Epithelial cell of proximal tubule (primary cell): Measurements from ENCODE around the gene CLEC18B. TPM values are rescaled to one million over a fixed set of nuclear protein-coding genes. Genes with fewer than 3 reads are reported as not detected.

Source experiments
- DNase-seq: peaks from one replicate; pipeline ENCODE4 v3.0.0-alpha.2; 2011; ENCODE audit warnings: low read depth
- H3K4me3 ChIP-seq: 2 replicates; pipeline ENCODE4 v1.5.1; 2011; ENCODE audit warnings: low read depth, mild to moderate bottlenecking, low read length
- total RNA-seq: library from RNA; depleted of rRNA; stranded (reverse); fragments of >200 nt; gene quantifications from 2 replicates; pipeline ENCODE4 v1.2.3, GENCODE V29; 2015
- TF ChIP-seq, protein P1 (sequence below): conservative IDR thresholded peaks from 2 replicates; pipeline ENCODE4 v1.5.1; 2012; ENCODE audit warnings: low read depth, mild to moderate bottlenecking, low read length

Gene CLEC18B
- 0.43 and 18.7 TPM in 2 replicates for total RNA-seq

GRCh38 chr16:74420612-74421481, at the start of gene CLEC18B:
Gene CLEC18B, minus strand, starts transcription at chr16:74421478. Its CDS starts 208 bp downstream, at chr16:74421270.
- peak within 1 kb of the TSS; percentile 35 for H3K4me3 ChIP-seq
- peak; percentile 12 for DNase-seq

GRCh38 chr16:74469946-74470478, 48.7 kb upstream of the CLEC18B start:
- TF ChIP-seq, protein P1, sequence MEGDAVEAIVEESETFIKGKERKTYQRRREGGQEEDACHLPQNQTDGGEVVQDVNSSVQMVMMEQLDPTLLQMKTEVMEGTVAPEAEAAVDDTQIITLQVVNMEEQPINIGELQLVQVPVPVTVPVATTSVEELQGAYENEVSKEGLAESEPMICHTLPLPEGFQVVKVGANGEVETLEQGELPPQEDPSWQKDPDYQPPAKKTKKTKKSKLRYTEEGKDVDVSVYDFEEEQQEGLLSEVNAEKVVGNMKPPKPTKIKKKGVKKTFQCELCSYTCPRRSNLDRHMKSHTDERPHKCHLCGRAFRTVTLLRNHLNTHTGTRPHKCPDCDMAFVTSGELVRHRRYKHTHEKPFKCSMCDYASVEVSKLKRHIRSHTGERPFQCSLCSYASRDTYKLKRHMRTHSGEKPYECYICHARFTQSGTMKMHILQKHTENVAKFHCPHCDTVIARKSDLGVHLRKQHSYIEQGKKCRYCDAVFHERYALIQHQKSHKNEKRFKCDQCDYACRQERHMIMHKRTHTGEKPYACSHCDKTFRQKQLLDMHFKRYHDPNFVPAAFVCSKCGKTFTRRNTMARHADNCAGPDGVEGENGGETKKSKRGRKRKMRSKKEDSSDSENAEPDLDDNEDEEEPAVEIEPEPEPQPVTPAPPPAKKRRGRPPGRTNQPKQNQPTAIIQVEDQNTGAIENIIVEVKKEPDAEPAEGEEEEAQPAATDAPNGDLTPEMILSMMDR, result no peak
- H3K4me3 ChIP-seq, result no peak overlapping the region
- DNase-seq, result no peak

DNA sequence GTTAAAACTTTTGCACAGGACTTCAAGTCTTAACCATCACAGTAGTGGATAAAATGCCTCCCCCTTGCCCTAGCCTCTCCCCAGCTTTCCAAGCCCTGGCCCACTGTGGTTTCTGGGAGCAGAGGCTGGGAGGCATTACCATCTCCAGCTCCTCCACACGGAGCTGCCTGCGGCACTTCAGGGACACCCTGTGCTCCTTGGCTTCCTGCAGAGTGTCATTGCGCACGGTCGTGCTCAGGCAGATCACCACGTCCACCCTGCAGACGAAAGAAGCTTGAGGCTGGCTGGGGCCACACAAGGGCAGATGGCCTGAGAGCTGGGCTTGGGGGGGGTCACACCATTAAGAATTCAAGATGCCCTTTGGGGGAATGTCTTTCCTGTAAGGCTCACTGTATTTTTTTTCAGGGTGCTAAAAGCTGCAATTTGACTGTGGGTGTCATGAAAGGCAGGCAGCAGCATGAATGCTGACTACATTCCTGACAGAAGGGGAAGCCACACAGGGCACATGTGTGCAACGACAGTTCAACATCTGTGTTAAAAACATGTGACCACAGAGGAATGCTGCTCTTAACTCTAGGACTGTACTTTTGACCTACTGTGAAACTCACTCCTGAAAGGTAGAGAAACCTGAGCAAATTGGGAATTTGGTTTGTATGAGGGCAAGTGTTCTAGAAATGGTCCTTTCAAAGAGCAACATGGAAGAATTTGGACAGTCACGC, 47.7 kb upstream of the CLEC18B start:
- TF ChIP-seq, protein P1, result no peak
- DNase-seq, result no peak

GRCh38 chr16:74466872-74467271, 45.6 kb upstream of the CLEC18B start:
- no peak overlapping the region for H3K4me3 ChIP-seq
- TF ChIP-seq, protein P1, result no peak
- DNase-seq, result no peak

More for the DNA sequence above, 47.7 kb upstream of the CLEC18B start:
- no peak overlapping the region for H3K4me3 ChIP-seq

GRCh38 chr16:74465851-74466685, 44.8 kb upstream of the CLEC18B start:
- no peak for DNase-seq
- TF ChIP-seq, protein P1, result no peak
- H3K4me3 ChIP-seq, result no peak overlapping the region

DNA sequence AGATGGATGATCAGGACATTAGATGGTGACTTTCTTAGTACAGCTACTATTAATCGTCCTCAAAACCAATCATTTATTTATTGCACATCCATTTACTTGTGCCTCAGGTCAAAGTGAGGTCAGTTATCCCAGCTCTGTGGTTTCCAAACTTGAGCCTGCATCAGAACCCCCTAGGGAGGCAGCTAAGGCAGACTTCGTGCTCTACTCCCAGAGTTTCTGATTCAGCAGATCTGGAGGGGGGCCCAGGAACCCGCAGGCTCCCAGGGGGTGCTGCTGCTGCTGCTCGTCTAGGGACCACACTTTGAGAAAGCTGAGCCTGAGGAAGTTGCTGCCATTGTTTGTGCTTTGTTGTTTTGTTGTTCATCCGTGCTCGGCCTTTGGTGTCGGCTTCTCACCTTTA, 44.0 kb upstream of the CLEC18B start:
- DNase-seq, result no peak

More for the DNA sequence above, 44.0 kb upstream of the CLEC18B start:
- TF ChIP-seq, protein P1, result no peak
- no peak overlapping the region for H3K4me3 ChIP-seq
